ENCODE measurements around the gene DDX6. TPM values are rescaled to one million over a fixed set of nuclear protein-coding genes. Genes with fewer than 3 reads are reported as not detected.

Gene DDX6
- total and polyA plus RNA-seq, 9 of the 15 experiments (the other 6 are each of a cell fraction or from before 2014, with no cell fraction given): 10.0 to 102 (median 58.2) TPM

DNA sequence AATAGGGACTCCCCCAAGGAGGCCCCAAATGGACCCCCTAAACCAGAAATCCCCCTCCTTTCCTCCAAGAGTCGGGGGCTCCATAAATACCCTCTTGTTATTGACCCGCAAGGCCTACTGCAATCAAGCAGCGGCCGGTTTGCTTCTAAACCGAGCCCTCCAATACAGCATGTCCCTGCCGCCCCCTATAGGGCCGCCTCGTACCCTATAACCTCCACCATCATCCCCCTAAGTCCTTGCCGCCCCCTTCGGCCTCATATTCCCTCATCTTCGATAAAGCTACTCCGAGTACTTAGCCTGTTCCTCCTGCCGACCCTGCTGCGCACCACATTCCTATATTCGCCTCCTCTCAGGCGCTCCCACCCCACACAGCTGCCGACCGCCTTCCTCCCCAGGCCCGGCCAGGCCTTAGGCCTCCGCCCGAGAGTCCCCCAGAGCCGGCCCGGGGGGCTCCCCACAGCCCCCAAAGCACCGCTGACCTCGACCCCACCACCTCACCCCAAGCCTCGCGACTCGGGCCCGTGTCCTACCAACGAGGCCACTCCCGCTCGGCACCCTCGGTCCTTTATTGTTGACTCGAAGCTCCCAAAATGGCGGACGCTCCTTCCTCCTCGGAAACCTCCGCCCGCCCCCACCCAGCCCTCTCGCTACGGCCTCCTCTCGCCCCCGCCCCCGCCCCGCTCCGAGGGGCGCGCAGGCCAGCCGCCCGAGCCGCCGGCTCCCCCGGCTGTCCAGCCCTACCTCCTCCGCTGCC, 430 bp downstream of the DDX6 start (continued):
- TF ChIP-seq ZNF3 (CRISPR knock-in tag; IDR thresholded peaks at IDR 0.05) (no peak), KLF13 (tag; IDR thresholded peaks at IDR 0.05; ENCODE audit: borderline replicate concordance, low read depth) (peak; percentile 74; the same call in 1 of the 2 replicates), EP300 (IDR thresholded peaks at IDR 0.05; ENCODE audit: low read length) (no peak), ZNF197 (CRISPR knock-in tag; IDR thresholded peaks at IDR 0.05; ENCODE audit: low read depth) (no peak), RFX7 (CRISPR knock-in tag; IDR thresholded peaks at IDR 0.05) (no peak), ADNP (tag; IDR thresholded peaks at IDR 0.05) (no peak), ZSCAN29 (IDR thresholded peaks at IDR 0.05) (no peak; the same call in 1 of the 2 replicates), TCF3 (CRISPR knock-in tag; IDR thresholded peaks at IDR 0.05) (no peak; the same call in 1 of the 2 replicates), ZNF75A (CRISPR knock-in tag; IDR thresholded peaks at IDR 0.05) (no peak), GTF2A2 (tag; IDR thresholded peaks at IDR 0.05) (no peak), NCOA4 (IDR thresholded peaks at IDR 0.05; ENCODE audit: partially characterized antibody) (no peak), ZNF785 (CRISPR knock-in tag; IDR thresholded peaks at IDR 0.05) (no peak), MBD2 (IDR thresholded peaks at IDR 0.05; ENCODE audit: borderline replicate concordance, low read depth) (peak; percentile 12; the same call in 1 of the 2 replicates), CHD2 (IDR thresholded peaks at IDR 0.05; ENCODE audit: low read depth, low read length) (no peak), ZNF282 (CRISPR knock-in tag; IDR thresholded peaks at IDR 0.05) (no peak)
- TF ChIP-seq, protein P1, sequence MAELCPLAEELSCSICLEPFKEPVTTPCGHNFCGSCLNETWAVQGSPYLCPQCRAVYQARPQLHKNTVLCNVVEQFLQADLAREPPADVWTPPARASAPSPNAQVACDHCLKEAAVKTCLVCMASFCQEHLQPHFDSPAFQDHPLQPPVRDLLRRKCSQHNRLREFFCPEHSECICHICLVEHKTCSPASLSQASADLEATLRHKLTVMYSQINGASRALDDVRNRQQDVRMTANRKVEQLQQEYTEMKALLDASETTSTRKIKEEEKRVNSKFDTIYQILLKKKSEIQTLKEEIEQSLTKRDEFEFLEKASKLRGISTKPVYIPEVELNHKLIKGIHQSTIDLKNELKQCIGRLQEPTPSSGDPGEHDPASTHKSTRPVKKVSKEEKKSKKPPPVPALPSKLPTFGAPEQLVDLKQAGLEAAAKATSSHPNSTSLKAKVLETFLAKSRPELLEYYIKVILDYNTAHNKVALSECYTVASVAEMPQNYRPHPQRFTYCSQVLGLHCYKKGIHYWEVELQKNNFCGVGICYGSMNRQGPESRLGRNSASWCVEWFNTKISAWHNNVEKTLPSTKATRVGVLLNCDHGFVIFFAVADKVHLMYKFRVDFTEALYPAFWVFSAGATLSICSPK (IDR thresholded peaks at IDR 0.05; ENCODE audit: borderline replicate concordance): no peak
- TF ChIP-seq, protein P2, sequence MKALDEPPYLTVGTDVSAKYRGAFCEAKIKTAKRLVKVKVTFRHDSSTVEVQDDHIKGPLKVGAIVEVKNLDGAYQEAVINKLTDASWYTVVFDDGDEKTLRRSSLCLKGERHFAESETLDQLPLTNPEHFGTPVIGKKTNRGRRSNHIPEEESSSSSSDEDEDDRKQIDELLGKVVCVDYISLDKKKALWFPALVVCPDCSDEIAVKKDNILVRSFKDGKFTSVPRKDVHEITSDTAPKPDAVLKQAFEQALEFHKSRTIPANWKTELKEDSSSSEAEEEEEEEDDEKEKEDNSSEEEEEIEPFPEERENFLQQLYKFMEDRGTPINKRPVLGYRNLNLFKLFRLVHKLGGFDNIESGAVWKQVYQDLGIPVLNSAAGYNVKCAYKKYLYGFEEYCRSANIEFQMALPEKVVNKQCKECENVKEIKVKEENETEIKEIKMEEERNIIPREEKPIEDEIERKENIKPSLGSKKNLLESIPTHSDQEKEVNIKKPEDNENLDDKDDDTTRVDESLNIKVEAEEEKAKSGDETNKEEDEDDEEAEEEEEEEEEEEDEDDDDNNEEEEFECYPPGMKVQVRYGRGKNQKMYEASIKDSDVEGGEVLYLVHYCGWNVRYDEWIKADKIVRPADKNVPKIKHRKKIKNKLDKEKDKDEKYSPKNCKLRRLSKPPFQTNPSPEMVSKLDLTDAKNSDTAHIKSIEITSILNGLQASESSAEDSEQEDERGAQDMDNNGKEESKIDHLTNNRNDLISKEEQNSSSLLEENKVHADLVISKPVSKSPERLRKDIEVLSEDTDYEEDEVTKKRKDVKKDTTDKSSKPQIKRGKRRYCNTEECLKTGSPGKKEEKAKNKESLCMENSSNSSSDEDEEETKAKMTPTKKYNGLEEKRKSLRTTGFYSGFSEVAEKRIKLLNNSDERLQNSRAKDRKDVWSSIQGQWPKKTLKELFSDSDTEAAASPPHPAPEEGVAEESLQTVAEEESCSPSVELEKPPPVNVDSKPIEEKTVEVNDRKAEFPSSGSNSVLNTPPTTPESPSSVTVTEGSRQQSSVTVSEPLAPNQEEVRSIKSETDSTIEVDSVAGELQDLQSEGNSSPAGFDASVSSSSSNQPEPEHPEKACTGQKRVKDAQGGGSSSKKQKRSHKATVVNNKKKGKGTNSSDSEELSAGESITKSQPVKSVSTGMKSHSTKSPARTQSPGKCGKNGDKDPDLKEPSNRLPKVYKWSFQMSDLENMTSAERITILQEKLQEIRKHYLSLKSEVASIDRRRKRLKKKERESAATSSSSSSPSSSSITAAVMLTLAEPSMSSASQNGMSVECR (CRISPR knock-in tag; IDR thresholded peaks at IDR 0.05): peak; percentile 29; the same call in 1 of the 2 replicates
- TF ChIP-seq, protein P3, sequence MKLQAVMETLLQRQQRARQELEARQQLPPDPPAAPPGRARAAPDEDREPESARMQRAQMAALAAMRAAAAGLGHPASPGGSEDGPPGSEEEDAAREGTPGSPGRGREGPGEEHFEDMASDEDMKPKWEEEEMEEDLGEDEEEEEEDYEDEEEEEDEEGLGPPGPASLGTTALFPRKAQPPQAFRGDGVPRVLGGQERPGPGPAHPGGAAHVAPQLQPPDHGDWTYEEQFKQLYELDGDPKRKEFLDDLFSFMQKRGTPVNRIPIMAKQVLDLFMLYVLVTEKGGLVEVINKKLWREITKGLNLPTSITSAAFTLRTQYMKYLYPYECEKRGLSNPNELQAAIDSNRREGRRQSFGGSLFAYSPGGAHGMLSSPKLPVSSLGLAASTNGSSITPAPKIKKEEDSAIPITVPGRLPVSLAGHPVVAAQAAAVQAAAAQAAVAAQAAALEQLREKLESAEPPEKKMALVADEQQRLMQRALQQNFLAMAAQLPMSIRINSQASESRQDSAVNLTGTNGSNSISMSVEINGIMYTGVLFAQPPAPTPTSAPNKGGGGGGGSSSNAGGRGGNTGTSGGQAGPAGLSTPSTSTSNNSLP (IDR thresholded peaks at IDR 0.05; ENCODE audit: borderline replicate concordance, low read depth, low read length): no peak
- TF ChIP-seq, protein P4, sequence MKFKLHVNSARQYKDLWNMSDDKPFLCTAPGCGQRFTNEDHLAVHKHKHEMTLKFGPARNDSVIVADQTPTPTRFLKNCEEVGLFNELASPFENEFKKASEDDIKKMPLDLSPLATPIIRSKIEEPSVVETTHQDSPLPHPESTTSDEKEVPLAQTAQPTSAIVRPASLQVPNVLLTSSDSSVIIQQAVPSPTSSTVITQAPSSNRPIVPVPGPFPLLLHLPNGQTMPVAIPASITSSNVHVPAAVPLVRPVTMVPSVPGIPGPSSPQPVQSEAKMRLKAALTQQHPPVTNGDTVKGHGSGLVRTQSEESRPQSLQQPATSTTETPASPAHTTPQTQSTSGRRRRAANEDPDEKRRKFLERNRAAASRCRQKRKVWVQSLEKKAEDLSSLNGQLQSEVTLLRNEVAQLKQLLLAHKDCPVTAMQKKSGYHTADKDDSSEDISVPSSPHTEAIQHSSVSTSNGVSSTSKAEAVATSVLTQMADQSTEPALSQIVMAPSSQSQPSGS (CRISPR knock-in tag; IDR thresholded peaks at IDR 0.05): no peak
- TF ChIP-seq, protein P5, sequence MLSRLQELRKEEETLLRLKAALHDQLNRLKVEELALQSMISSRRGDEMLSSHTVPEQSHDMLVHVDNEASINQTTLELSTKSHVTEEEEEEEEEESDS (CRISPR knock-in tag; IDR thresholded peaks at IDR 0.05): no peak

All from K562 (cell line).